DOHH2 (cell line): ENCODE results near the gene BCL2.

Source experiments
- EZH2phosphoT487 ChIP-seq: fragments of 200-600 bp; sonication (generic); IDR thresholded peaks from 2 replicates; pipeline ENCODE4 v1.6.1; 2017; ENCODE audit warnings: borderline replicate concordance, mild to moderate bottlenecking, antibody characterized with exemption, low read length, moderate library complexity, mixed read lengths
- TF ChIP-seq, protein P1 (sequence below): fragments of 200-600 bp; sonication (generic); IDR thresholded peaks from one replicate; pipeline ENCODE4 v1.5.1; 2014; ENCODE audit warnings: antibody characterized with exemption, mild to moderate bottlenecking, low read depth, low read length; ENCODE audit not compliant: poor library complexity, severe bottlenecking

DNA sequence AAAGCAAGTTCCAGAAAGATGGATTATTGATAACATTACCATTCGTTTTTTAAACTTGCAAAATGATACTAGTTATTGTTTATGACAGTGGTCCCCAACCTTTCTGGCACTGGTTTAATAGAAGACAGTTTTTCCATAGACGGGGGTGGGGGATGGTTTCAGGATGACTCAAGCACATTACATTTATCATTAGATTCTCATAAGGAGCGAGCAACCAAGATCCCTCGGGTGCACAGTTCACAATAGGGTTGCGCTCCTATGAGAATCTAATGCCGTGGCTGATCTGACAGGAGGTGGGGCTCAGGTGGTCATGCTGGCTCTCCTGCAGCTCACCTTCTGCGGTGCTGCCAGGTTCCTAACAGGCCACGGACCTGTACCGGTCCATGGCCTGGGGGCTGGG lies 86.2 kb downstream of the BCL2 start:
- no peak for TF ChIP-seq EZH2phosphoT487
- TF ChIP-seq, protein P1, sequence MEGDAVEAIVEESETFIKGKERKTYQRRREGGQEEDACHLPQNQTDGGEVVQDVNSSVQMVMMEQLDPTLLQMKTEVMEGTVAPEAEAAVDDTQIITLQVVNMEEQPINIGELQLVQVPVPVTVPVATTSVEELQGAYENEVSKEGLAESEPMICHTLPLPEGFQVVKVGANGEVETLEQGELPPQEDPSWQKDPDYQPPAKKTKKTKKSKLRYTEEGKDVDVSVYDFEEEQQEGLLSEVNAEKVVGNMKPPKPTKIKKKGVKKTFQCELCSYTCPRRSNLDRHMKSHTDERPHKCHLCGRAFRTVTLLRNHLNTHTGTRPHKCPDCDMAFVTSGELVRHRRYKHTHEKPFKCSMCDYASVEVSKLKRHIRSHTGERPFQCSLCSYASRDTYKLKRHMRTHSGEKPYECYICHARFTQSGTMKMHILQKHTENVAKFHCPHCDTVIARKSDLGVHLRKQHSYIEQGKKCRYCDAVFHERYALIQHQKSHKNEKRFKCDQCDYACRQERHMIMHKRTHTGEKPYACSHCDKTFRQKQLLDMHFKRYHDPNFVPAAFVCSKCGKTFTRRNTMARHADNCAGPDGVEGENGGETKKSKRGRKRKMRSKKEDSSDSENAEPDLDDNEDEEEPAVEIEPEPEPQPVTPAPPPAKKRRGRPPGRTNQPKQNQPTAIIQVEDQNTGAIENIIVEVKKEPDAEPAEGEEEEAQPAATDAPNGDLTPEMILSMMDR, result no peak
